Measurements from ENCODE around the gene KCTD20. TPM values are rescaled to one million over a fixed set of nuclear protein-coding genes. Genes with fewer than 3 reads are reported as not detected.

The KCTD20 gene
- total RNA-seq, 1 experiment from 2014 or later = 32.4 TPM

- peaks cover 10% of the 10 kb centered on the region; the same call in 1 of the 2 replicates for H3K4me1 ChIP-seq
- TF ChIP-seq CTCF (IDR thresholded peaks at IDR 0.05; ENCODE audit: insufficient read depth in 1 of 2, low read depth in 1 of 2, low read length in 1 of 2, severe bottlenecking in 1 of 2, unreplicated experiment in 1 of 2) = no peak
- ChIA-PET POLR2A (no interaction called here), CTCF (no interaction called here)
- BruUV-seq (replicated peaks) = no TSS peak
- H3K4me3 ChIP-seq (ENCODE audit: low read depth, low read length) = no peak overlapping the region
- Mint-ChIP-seq H3K27ac (ENCODE audit: unreplicated experiment) (no peak overlapping the region), H3K4me3 (ENCODE audit: unreplicated experiment) (no peak overlapping the region), H3K4me1 (ENCODE audit: low read depth, unreplicated experiment) (no peaks in the 10 kb centered on the region), H3K9me3 (ENCODE audit: unreplicated experiment) (no peaks in the 10 kb centered on the region), H3K27me3 (ENCODE audit: insufficient read depth, unreplicated experiment) (no peaks in the 10 kb centered on the region), H3K36me3 (ENCODE audit: insufficient read depth, unreplicated experiment) (no peaks in the 10 kb centered on the region)
- H3K36me3 ChIP-seq (ENCODE audit: control insufficient read depth, insufficient read depth, low read length) = no peaks in the 10 kb centered on the region
- H3K27me3 ChIP-seq (replicated peaks; ENCODE audit: control insufficient read depth, insufficient read depth, low read length) = no peaks in the 10 kb centered on the region
- intact Hi-C loops (cut with micrococcal nuclease; ENCODE audit: unreplicated experiment) = no loop called here
- H3K9me3 ChIP-seq = no peaks in the 10 kb centered on the region
- DNase-seq = no peak
These were observed 16.7 kb downstream of the KCTD20 start for GRCh38 chr6:36459501-36459900.

DNA sequence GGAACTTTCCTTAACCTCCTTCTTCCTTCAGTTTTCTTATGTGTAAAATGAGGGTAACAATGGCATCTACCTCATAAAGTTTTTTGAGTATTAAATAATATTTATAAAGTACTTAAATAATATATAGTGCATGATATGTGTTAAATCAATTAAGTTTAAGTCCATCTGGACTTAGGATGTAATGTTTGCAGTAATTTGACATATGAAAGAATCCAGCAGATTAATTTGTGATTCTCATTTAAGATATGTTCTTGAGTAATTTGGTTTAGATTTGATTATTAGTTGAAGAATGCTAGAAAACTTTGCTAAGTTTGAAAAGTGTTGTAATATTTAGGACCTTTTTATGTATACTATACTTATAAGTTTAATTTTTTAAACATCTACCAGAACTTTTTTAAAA is 18.1 kb downstream of the KCTD20 start:
- BruUV-seq (replicated peaks) = no TSS peak
- Mint-ChIP-seq H3K4me3 (ENCODE audit: unreplicated experiment) (no peak overlapping the region), H3K4me1 (ENCODE audit: low read depth, unreplicated experiment) (no peaks in the 10 kb centered on the region), H3K9me3 (ENCODE audit: unreplicated experiment) (no peaks in the 10 kb centered on the region), H3K27me3 (ENCODE audit: insufficient read depth, unreplicated experiment) (no peaks in the 10 kb centered on the region), H3K27ac (ENCODE audit: unreplicated experiment) (no peak overlapping the region), H3K36me3 (ENCODE audit: insufficient read depth, unreplicated experiment) (no peaks in the 10 kb centered on the region)
- POLR2A ChIA-PET = no interaction called here
- intact Hi-C loops (cut with micrococcal nuclease; ENCODE audit: unreplicated experiment) = no loop called here
- H3K9me3 ChIP-seq = no peaks in the 10 kb centered on the region
- no peaks in the 10 kb centered on the region for H3K36me3 ChIP-seq (ENCODE audit: control insufficient read depth, insufficient read depth, low read length)
- H3K27me3 ChIP-seq (replicated peaks; ENCODE audit: control insufficient read depth, insufficient read depth, low read length) = no peaks in the 10 kb centered on the region
- no peaks in the 10 kb centered on the region for H3K4me1 ChIP-seq
- CTCF ChIA-PET = no interaction called here
- H3K4me3 ChIP-seq (ENCODE audit: low read depth, low read length) = no peak overlapping the region
- no peak for TF ChIP-seq CTCF (IDR thresholded peaks at IDR 0.05; ENCODE audit: insufficient read depth in 1 of 2, low read depth in 1 of 2, low read length in 1 of 2, severe bottlenecking in 1 of 2, unreplicated experiment in 1 of 2)
- DNase-seq = no peak

DNA sequence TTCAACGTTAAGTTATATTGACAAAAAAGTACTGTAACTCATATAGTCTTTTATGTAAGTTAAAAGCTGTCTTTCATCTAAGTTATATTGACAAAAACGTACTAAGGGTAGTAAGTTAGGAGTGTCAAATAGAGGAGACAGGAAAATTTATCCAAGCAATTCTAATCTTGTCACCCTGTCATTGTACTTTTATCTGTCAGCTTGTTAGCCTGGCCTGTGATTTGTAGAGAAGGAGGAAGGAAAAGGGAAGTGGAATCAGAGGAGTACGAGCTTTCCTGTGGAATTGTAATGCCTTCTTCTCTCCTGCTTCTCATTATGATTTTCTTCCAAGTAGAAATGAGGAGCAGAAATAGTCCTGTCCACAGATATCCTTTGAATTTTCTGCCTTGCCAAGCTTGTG is 18.8 kb downstream of the KCTD20 start:
- no peak overlapping the region for H3K4me3 ChIP-seq (ENCODE audit: low read depth, low read length)
- Mint-ChIP-seq H3K27ac (ENCODE audit: unreplicated experiment) (no peak overlapping the region), H3K4me3 (ENCODE audit: unreplicated experiment) (no peak overlapping the region), H3K4me1 (ENCODE audit: low read depth, unreplicated experiment) (no peaks in the 10 kb centered on the region), H3K36me3 (ENCODE audit: insufficient read depth, unreplicated experiment) (peaks cover 4% of the 10 kb centered on the region), H3K27me3 (ENCODE audit: insufficient read depth, unreplicated experiment) (no peaks in the 10 kb centered on the region), H3K9me3 (ENCODE audit: unreplicated experiment) (no peaks in the 10 kb centered on the region)
- H3K9me3 ChIP-seq = no peaks in the 10 kb centered on the region
- DNase-seq = no peak
- no peaks in the 10 kb centered on the region for H3K36me3 ChIP-seq (ENCODE audit: control insufficient read depth, insufficient read depth, low read length)
- intact Hi-C loops (cut with micrococcal nuclease; ENCODE audit: unreplicated experiment) = no loop called here
- no peak for TF ChIP-seq CTCF (IDR thresholded peaks at IDR 0.05; ENCODE audit: insufficient read depth in 1 of 2, low read depth in 1 of 2, low read length in 1 of 2, severe bottlenecking in 1 of 2, unreplicated experiment in 1 of 2)
- ChIA-PET POLR2A (no interaction called here), CTCF (no interaction called here)
- no peaks in the 10 kb centered on the region for H3K27me3 ChIP-seq (replicated peaks; ENCODE audit: control insufficient read depth, insufficient read depth, low read length)
- H3K4me1 ChIP-seq = no peaks in the 10 kb centered on the region
- no TSS peak for BruUV-seq (replicated peaks)

Measured in Caco-2 (cell line).